ENCODE results near the gene SUSD1.
A peak's percentile ranks its signal among the peaks of the same experiment; 100 is the strongest.

The SUSD1 gene

DNA sequence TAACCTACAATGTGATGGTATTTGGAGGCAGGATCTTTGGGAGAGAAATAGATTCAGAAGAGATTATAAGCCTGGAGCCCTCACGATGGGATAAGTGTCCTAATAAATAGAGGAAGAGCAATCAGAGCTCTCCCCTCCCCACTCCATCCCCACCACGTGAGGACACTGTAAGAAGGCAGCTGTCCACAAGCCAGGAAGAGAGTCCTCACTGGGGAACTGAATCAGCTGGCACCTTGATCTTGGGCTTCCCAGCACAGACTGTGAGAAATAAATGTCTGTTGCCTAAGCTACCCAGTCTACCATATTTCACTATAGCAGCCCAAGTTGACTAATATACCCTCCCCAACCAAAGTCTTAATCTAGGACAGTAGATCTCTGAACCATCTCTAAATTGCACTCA lies 118.1 kb downstream of the SUSD1 start:
- ChIA-PET POLR2A (no interaction called here), CTCF (interaction anchor here (1.0 to 2.8 kb wide), 8 partner anchors 9 to 63 kb away, joined by 3 to 16 read pairs (median 4); no protein-coding TSS in a partner anchor)
- TF ChIP-seq, protein P1, sequence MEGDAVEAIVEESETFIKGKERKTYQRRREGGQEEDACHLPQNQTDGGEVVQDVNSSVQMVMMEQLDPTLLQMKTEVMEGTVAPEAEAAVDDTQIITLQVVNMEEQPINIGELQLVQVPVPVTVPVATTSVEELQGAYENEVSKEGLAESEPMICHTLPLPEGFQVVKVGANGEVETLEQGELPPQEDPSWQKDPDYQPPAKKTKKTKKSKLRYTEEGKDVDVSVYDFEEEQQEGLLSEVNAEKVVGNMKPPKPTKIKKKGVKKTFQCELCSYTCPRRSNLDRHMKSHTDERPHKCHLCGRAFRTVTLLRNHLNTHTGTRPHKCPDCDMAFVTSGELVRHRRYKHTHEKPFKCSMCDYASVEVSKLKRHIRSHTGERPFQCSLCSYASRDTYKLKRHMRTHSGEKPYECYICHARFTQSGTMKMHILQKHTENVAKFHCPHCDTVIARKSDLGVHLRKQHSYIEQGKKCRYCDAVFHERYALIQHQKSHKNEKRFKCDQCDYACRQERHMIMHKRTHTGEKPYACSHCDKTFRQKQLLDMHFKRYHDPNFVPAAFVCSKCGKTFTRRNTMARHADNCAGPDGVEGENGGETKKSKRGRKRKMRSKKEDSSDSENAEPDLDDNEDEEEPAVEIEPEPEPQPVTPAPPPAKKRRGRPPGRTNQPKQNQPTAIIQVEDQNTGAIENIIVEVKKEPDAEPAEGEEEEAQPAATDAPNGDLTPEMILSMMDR (IDR thresholded peaks at IDR 0.05; ENCODE audit: control extremely low read depth, extremely low read depth, low read depth, missing control alignments), result no peak
- DNase-seq (ENCODE audit: extremely low spot score), result no peak

DNA sequence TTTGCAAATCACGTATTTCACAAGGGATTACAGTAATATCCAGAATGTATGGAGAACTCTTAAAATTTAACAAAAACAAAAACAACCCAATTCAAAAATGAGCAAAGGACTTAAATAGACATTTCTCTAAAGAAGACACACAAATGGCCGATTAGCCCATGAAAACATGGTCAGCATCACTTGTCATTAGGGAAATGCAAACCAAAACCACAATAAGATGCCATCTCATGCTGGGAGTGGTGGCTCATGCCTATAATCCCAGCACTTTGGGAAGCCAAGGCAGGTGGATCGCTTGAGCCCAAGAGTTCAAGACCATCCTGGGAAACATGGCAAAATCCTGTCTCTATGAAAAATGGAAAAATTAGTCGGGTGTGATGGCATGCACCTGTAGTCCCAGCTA lies 120.2 kb downstream of the SUSD1 start:
- ChIA-PET CTCF (no interaction called here), POLR2A (interaction anchor here (0.6 to 0.7 kb wide), 2 partner anchors 43 to 115 kb away, joined by 3 to 5 read pairs; no protein-coding TSS in a partner anchor)
- no peak for DNase-seq (ENCODE audit: extremely low spot score)
- TF ChIP-seq, protein P1 (IDR thresholded peaks at IDR 0.05; ENCODE audit: control extremely low read depth, extremely low read depth, low read depth, missing control alignments), result no peak

DNA sequence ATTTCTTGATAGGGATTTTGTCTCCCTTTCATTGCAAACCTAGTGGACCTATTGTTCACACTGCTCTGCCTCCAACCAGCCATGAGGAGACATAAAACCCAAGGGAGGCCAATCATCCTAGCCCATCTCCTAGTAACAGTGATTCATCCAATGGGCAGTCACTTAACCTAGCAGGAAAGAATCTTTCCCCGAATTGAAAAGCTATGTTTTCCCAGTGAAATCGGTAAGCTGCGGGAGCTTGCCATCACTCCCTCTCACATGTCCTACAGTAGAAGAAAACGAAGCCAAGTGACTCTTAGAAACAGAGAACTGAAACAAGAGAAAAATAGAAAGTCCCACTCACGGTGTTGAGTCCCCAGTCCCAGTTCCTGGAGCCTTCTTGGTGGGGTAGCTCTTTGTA lies 123.3 kb downstream of the SUSD1 start:
- ChIA-PET POLR2A (interaction anchor here (0.6 to 1.5 kb wide), 5 partner anchors 9 to 23 kb away, joined by 3 to 12 read pairs (median 5); no protein-coding TSS in a partner anchor), CTCF (interaction anchor here (0.9 to 3.0 kb wide), 14 partner anchors 8 to 151 kb away, joined by 3 to 13 read pairs (median 4); no protein-coding TSS in a partner anchor)
- DNase-seq (ENCODE audit: extremely low spot score), result peak; percentile 39
- TF ChIP-seq, protein P1 (IDR thresholded peaks at IDR 0.05; ENCODE audit: control extremely low read depth, extremely low read depth, low read depth, missing control alignments), result no peak

DNA sequence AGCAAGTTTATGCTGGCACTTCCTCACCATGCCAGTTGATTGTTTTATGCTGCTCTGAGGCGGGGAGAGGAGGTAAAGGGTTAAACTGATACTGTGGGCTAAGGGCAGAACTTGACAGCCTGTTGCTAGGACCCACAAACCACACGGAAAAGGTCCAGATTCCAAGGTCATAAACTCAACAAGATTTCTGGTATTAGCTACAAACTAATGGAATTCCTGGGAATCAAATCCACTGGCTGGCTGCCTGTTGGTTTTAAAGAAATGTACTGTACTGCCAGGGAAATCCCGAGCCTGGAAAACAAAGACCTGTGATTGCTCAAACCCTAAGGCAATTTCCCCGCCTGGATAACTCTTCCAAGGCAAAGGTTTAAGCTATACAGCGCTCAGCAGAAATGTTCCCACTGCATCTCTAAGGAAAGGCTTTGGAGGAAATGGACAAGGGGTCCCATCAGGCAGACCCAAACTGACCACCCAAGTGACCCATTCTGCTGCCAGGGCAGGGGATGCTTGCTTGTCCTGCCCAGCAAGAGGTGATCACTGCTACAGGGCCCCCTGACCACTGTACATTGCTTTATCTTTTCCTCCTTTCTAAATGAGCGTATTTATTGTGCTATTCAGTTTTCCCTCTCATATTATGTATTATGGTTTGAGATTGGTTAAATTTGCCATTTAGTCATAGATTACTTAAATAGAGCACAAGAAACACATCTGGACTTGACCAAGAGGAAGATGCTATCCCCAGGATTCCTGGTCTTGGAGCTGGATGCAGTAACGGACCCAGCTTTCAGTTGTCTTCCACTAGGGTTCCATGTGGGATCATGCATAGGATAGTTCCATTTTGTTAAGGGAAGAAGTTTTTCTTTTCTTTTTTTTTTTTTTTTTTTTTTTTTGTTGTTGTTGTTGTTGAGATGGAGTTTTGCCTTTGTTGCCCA lies 124.3 kb downstream of the SUSD1 start:
- POLR2A ChIA-PET, result interaction anchor here (0.6 to 1.5 kb wide), 3 partner anchors 9 to 22 kb away, joined by 3 to 7 read pairs (median 4); no protein-coding TSS in a partner anchor
- CTCF ChIA-PET, result interaction anchor here (1.3 to 3.0 kb wide), 5 partner anchors 7 to 115 kb away, joined by 4 to 13 read pairs (median 8); no protein-coding TSS in a partner anchor
- TF ChIP-seq, protein P1 (IDR thresholded peaks at IDR 0.05; ENCODE audit: control extremely low read depth, extremely low read depth, low read depth, missing control alignments), result no peak
- DNase-seq (ENCODE audit: extremely low spot score), result no peak

DNA sequence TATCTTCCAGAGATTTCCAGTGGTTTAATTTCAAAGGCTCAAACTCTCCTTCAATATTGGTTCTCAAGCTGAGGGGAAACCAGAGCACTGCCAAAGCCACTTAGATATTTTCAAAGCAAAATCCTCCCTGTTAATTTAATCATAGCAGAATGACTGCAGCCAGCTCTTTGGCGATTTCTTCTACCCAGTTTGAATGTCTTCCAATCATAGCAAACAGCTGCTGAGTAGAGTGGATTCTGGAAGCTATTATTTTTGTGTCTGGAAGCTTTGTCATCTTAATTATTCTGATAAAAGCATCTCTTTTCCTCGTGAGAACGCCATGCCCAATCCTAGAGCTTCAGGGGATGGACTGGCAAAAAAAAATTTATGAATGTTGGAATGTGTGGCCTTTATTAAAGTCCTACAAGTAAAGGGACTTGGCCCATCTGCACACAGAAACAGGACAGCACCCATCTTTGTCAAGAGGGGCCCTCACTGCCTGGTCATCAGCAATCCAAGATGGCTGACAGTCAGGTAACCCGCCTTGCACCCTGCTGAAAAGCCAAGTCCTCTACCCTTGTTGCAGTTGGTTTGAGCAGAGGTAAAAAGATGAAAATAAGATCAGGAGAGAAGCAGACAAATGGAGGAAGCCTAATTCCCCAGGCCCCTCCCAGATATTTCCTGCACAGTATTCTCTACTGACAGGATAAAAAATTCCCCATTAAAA lies 125.1 kb downstream of the SUSD1 start:
- ChIA-PET POLR2A (no interaction called here), CTCF (interaction anchor here (1.3 kb wide), 1 partner anchor 12 kb away, joined by 5 read pairs; no protein-coding TSS in a partner anchor)
- DNase-seq (ENCODE audit: extremely low spot score), result no peak
- TF ChIP-seq, protein P1 (IDR thresholded peaks at IDR 0.05; ENCODE audit: control extremely low read depth, extremely low read depth, low read depth, missing control alignments), result no peak
